Measurements from ENCODE around the gene B3GALNT2.
"Not testable (repeated sequence)": the region's sequence is repeated elsewhere in the genome, so short reads cannot be mapped to it uniquely, and the experiment has no call there.

The B3GALNT2 gene

DNA sequence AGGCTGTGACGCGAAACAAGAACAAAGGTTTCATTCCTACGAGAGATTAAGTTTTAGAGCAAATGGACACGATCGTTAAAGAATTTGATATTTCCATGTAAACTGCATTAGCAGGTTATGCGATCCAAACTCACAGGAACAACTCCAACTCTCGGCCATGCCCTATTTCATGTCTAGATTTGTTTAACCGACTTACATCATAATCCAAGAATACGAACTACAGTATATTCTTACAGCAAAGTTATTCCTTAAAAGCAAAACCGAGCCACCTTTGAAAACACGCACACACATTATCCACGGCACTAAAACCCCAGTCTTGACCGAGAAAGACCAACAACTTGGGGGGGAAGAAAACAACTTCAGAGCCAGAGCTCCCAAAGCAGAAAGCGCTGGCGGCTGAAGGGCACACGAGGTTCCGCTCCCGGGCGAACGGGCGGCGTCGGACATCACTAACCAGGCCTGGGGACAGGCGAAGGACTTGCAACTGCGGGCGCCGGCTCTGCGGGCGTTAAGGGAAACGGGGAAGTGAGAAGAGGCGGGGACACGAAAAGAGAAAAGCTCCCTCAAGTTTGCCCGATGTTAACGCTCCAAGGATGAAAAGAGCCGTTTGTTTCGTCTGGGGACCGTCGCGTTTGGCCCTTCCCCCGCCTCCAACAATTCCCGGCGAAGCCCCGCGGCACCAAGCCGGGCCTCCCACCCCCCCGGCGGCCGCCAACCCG is 690 bp downstream of the B3GALNT2 start:
- peak; percentile 42 for DNase-seq (ENCODE audit: low spot score)

- DNase-seq (ENCODE audit: low spot score): no peak
These were observed 1.4 kb downstream of the B3GALNT2 start for GRCh38 chr1:235502601-235503402.

- DNase-seq (ENCODE audit: low spot score): no peak
These were observed 3.2 kb downstream of the B3GALNT2 start for GRCh38 chr1:235500971-235501540.

- DNase-seq (ENCODE audit: low spot score): no peak
These were observed 8.7 kb downstream of the B3GALNT2 start for GRCh38 chr1:235495551-235495950.

- no peak for DNase-seq (ENCODE audit: low spot score)
These were observed 9.2 kb downstream of the B3GALNT2 start for GRCh38 chr1:235495030-235495429.

- DNase-seq (ENCODE audit: low spot score): no peak
These were observed 9.7 kb downstream of the B3GALNT2 start for GRCh38 chr1:235494531-235494930.

GRCh38 chr1:235491644-235492043 is 12.6 kb downstream of the B3GALNT2 start:
- DNase-seq (ENCODE audit: low spot score): no peak

GRCh38 chr1:235486321-235486720 is 17.9 kb downstream of the B3GALNT2 start:
- no peak for DNase-seq (ENCODE audit: low spot score)

DNA sequence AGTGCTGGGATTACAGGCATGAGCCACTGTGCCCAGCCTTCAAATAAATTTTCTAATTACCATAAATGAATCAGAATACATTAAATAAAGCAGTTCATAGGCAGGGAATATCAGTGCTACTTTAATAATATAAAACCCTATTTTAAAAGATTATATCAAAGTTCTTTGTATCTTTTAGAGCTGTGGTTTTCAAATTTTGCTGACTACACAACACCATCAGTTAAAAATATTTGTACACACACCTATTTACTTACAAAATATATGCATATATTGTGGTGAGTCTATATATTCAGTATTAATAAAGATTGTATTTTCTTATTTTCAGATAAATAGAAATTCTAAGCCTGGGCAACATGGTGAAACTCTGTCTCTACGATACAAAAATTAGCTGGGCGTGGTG is 18.7 kb downstream of the B3GALNT2 start:
- DNase-seq (ENCODE audit: low spot score): no peak

DNA sequence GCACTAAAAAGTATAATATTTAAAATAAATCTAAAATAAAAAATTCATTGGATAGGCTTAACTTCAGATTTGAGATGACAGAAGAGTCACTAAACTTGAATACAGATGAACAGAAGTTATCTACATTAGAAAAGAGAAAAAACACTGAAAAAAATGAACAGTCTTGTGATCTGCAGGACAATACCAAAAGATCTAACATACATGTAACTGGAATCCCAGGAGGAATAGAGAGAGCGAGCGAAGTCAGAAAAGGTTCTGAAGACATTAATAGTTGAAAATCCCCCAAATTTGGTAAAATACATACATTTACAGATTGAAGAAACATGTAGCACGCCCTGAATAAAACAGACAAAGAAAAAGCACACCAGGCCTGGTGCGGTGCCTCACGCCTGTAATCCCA is 21.2 kb downstream of the B3GALNT2 start:
- no peak for DNase-seq (ENCODE audit: low spot score)

DNA sequence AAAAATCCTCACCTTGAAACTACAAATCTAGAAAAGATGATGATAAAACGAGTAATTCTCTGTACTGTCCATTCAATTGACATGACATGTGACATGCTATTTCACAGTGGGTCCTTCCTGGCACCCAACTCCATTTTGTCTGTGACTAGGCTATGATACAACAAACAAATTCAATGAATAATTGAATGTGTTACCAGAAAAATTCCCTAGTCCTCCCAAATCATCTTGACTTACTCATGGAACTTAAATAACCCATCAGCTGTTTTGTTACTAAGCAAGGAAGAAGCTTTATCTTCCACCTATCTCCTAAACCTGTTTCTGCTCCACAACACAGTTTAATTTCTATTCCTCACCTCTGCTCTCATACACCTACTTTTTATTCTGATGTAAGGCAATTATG is 30.4 kb downstream of the B3GALNT2 start:
- no peak for DNase-seq (ENCODE audit: low spot score)

- DNase-seq (ENCODE audit: low spot score): no peak
These were observed 33.4 kb downstream of the B3GALNT2 start for GRCh38 chr1:235470741-235471439.

DNA sequence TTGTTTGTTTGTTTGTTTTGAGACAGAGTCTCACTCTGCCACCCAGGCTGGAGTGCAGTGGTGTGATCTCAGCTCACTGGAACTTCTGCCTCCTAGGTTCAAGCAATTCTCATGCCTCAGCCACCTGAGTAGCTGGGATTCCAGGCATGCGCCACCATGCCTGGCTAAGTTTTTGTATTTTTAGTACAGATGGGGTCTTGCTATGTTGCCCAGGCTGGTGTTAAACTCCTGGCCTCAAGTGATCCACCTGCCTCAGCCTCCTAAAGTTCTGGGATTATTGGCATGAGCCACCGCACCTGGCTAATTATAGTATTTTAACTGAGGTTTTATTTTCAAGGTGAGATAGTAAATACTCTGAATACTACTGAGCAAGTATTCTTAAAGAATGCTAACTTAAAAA is 34.4 kb downstream of the B3GALNT2 start:
- DNase-seq (ENCODE audit: low spot score): not testable (repeated sequence)

GRCh38 chr1:235468970-235469369 is 35.3 kb downstream of the B3GALNT2 start:
- no peak for DNase-seq (ENCODE audit: low spot score)

DNA sequence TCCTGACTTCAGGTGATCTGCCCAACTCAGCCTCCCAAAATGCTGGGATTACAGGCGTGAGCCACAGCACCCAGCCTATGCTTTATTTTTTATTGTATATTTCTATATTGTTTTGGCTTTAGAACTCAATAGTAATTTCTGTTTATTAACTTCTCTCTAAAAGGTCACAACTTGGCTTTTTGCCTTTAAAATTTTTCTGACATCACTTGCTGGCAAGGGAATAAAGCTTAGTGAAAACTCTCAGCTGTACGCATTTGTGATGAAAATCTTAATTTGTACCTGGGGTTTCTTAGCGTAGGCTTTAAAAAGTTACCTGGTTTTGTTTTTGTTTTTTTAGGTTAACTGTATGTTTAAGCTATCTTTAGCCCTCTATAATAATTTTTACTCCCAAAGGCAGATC is 36.2 kb downstream of the B3GALNT2 start:
- no peak for DNase-seq (ENCODE audit: low spot score)

DNA sequence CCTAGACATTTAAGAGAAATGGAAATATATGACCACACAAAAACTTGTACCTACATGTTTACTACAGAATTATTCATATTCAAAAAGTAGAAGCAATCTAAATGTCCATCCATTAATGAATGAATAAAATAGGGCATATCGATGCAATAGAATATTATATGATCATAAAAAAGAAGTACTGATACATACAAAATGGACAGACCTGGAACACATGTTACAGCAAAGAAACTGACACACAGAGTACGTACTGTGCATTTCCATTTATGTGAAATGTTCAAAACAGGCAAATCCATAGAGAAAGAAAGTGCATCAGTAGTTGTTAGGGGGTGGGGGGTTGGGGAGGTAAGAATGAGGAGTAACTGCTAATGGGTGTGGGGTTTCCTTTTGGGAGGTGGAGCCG is 39.2 kb downstream of the B3GALNT2 start:
- DNase-seq (ENCODE audit: low spot score): no peak

GRCh38 chr1:235462832-235463231 is 41.4 kb downstream of the B3GALNT2 start:
- not testable (repeated sequence) for DNase-seq (ENCODE audit: low spot score)

GRCh38 chr1:235461954-235462353 is 42.3 kb downstream of the B3GALNT2 start:
- DNase-seq (ENCODE audit: low spot score): no peak

- DNase-seq (ENCODE audit: low spot score): no peak
These were observed 43.5 kb downstream of the B3GALNT2 start for GRCh38 chr1:235460770-235461169.

- not testable (repeated sequence) for DNase-seq (ENCODE audit: low spot score)
These were observed 46.4 kb downstream of the B3GALNT2 start for GRCh38 chr1:235457856-235458255.

DNA sequence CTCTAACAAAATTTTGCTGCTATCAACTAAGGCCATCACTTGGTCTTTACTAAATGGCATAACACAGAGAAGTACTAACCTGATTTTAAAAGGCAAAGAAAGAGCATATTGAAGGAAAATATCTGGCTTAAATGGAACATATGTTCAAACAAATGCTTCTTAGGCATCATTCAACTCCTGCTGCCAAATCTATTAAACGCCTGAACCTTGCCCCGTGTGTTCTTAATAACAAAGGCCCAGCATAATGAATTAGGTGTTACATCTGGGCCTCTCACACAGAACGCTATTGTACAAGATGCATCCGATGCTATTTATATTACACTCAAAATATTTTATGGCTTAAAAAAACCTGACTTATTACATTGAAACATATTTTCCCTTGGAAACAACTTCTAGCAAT is 48.4 kb downstream of the B3GALNT2 start:
- no peak for DNase-seq (ENCODE audit: low spot score)

- no peak for DNase-seq (ENCODE audit: low spot score)
These were observed 49.2 kb downstream of the B3GALNT2 start for GRCh38 chr1:235455097-235455496.

DNA sequence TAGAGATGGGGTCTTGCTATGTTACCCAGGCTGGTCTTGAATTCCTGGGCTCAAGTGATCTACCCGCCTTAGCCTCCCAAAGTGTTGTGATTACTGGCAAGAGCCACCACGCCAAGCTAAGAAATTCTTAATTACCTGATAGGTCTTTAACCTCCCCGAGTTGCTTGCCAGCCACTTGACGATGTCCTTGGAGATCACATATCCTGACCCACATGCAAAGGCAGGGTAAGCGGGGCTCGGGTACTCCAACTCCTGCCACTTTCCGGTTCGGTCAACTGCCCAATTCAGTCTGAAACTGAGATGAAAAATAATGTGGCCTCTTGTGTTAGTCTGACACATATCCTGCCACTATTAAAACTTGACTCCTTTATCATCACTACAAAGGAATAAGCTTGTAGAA is 50.2 kb downstream of the B3GALNT2 start:
- DNase-seq (ENCODE audit: low spot score): no peak

Measured in HuH-7.5 (cell line).